Measurements from ENCODE around the gene PXDC1.

The PXDC1 gene

GRCh38 chr6:3781504-3781903 lies 30.0 kb upstream of the PXDC1 start:
- H3K27ac ChIP-seq (ENCODE audit: insufficient read depth in 1 of 2, low read depth in 1 of 2, low read length in 2 of 2, poor library complexity in 1 of 2, severe bottlenecking in 2 of 2) = no peak overlapping the region
- ChIA-PET POLR2A (no interaction called here), CTCF (interaction anchor here (1.3 to 1.5 kb wide), 2 partner anchors 29 to 32 kb away, joined by 3 read pairs; no protein-coding TSS in a partner anchor)
- 97% methylated on average over 6 of the region's 8 CpGs for WGBS (ENCODE audit: insufficient coverage)
- no peak overlapping the region for H3K4me3 ChIP-seq (ENCODE audit: control insufficient read depth in 1 of 7, extremely low read depth in 1 of 7, insufficient read depth in 4 of 7, low read depth in 2 of 7, low read length in 6 of 7)
- no peaks in the 10 kb centered on the region for H3K36me3 ChIP-seq (ENCODE audit: control insufficient read depth in 4 of 4, insufficient read depth in 4 of 4, low read length in 3 of 4)
- peaks cover 0 to 4% (median 0%) of the 10 kb centered on the region in 4 experiments for H3K4me1 ChIP-seq (ENCODE audit: control extremely low read depth in 1 of 4, control insufficient read depth in 4 of 4, insufficient read depth in 4 of 4, low read length in 3 of 4)
- H3K27me3 ChIP-seq (replicated peaks in 2 of 5; ENCODE audit: control insufficient read depth in 4 of 5, insufficient read depth in 5 of 5, low read length in 4 of 5) = no peaks in the 10 kb centered on the region
- no peaks in the 10 kb centered on the region for H3K9me3 ChIP-seq (ENCODE audit: control extremely low read depth in 1 of 5, control insufficient read depth in 4 of 5, insufficient read depth in 2 of 5, low read depth in 1 of 5, low read length in 4 of 5)
- DNase-seq = no peak

GRCh38 chr6:3779574-3779849 lies 28.0 kb upstream of the PXDC1 start:
- no peak for DNase-seq
- Histone ChIP-seq H3K36me3 (ENCODE audit: control insufficient read depth in 4 of 4, insufficient read depth in 4 of 4, low read length in 3 of 4) (no peaks in the 10 kb centered on the region), H3K27me3 (replicated peaks in 2 of 5; ENCODE audit: control insufficient read depth in 4 of 5, insufficient read depth in 5 of 5, low read length in 4 of 5) (no peaks in the 10 kb centered on the region), H3K27ac (ENCODE audit: insufficient read depth in 1 of 2, low read depth in 1 of 2, low read length in 2 of 2, poor library complexity in 1 of 2, severe bottlenecking in 2 of 2) (no peak overlapping the region), H3K9me3 (ENCODE audit: control extremely low read depth in 1 of 5, control insufficient read depth in 4 of 5, insufficient read depth in 2 of 5, low read depth in 1 of 5, low read length in 4 of 5) (no peaks in the 10 kb centered on the region), H3K4me3 (ENCODE audit: control insufficient read depth in 1 of 7, extremely low read depth in 1 of 7, insufficient read depth in 4 of 7, low read depth in 2 of 7, low read length in 6 of 7) (no peak overlapping the region), H3K4me1 (ENCODE audit: control extremely low read depth in 1 of 4, control insufficient read depth in 4 of 4, insufficient read depth in 4 of 4, low read length in 3 of 4) (peaks cover 0 to 4% (median 0%) of the 10 kb centered on the region in 4 experiments)
- POLR2A ChIA-PET = no interaction called here
- 100% methylated on average over 1 of the region's 6 CpGs for WGBS (ENCODE audit: insufficient coverage)
- CTCF ChIA-PET = no interaction called here

- Histone ChIP-seq H3K36me3 (ENCODE audit: control insufficient read depth in 4 of 4, insufficient read depth in 4 of 4, low read length in 3 of 4) (no peaks in the 10 kb centered on the region), H3K27ac (ENCODE audit: insufficient read depth in 1 of 2, low read depth in 1 of 2, low read length in 2 of 2, poor library complexity in 1 of 2, severe bottlenecking in 2 of 2) (no peak overlapping the region), H3K4me3 (ENCODE audit: control insufficient read depth in 1 of 7, extremely low read depth in 1 of 7, insufficient read depth in 4 of 7, low read depth in 2 of 7, low read length in 6 of 7) (no peak overlapping the region), H3K9me3 (ENCODE audit: control extremely low read depth in 1 of 5, control insufficient read depth in 4 of 5, insufficient read depth in 2 of 5, low read depth in 1 of 5, low read length in 4 of 5) (no peaks in the 10 kb centered on the region), H3K27me3 (replicated peaks in 2 of 5; ENCODE audit: control insufficient read depth in 4 of 5, insufficient read depth in 5 of 5, low read length in 4 of 5) (no peaks in the 10 kb centered on the region), H3K4me1 (ENCODE audit: control extremely low read depth in 1 of 4, control insufficient read depth in 4 of 4, insufficient read depth in 4 of 4, low read length in 3 of 4) (peaks cover 0 to 4% (median 0%) of the 10 kb centered on the region in 4 experiments)
- ChIA-PET CTCF (no interaction called here), POLR2A (no interaction called here)
- WGBS (ENCODE audit: insufficient coverage) = 96% methylated on average over 11 of the region's 11 CpGs
- DNase-seq = no peak
Observed at GRCh38 chr6:3778701-3779573, 27.4 kb upstream of the PXDC1 start.

GRCh38 chr6:3777730-3778461 lies 26.4 kb upstream of the PXDC1 start:
- DNase-seq = no peak

GRCh38 chr6:3776881-3777507 lies 25.5 kb upstream of the PXDC1 start:
- Histone ChIP-seq H3K4me3 (ENCODE audit: control insufficient read depth in 1 of 7, extremely low read depth in 1 of 7, insufficient read depth in 4 of 7, low read depth in 2 of 7, low read length in 6 of 7) (no peak overlapping the region), H3K27me3 (replicated peaks in 2 of 5; ENCODE audit: control insufficient read depth in 4 of 5, insufficient read depth in 5 of 5, low read length in 4 of 5) (no peaks in the 10 kb centered on the region), H3K4me1 (ENCODE audit: control extremely low read depth in 1 of 4, control insufficient read depth in 4 of 4, insufficient read depth in 4 of 4, low read length in 3 of 4) (peaks cover 0 to 4% (median 1%) of the 10 kb centered on the region in 4 experiments), H3K27ac (ENCODE audit: insufficient read depth in 1 of 2, low read depth in 1 of 2, low read length in 2 of 2, poor library complexity in 1 of 2, severe bottlenecking in 2 of 2) (no peak overlapping the region), H3K36me3 (ENCODE audit: control insufficient read depth in 4 of 4, insufficient read depth in 4 of 4, low read length in 3 of 4) (no peaks in the 10 kb centered on the region), H3K9me3 (ENCODE audit: control extremely low read depth in 1 of 5, control insufficient read depth in 4 of 5, insufficient read depth in 2 of 5, low read depth in 1 of 5, low read length in 4 of 5) (no peaks in the 10 kb centered on the region)
- WGBS (ENCODE audit: insufficient coverage) = 84% methylated on average over 4 of the region's 6 CpGs
- peak; percentile 26 to 64 (median 26) for DNase-seq
- CTCF ChIA-PET = no interaction called here
- POLR2A ChIA-PET = no interaction called here

More at GRCh38 chr6:3777730-3778461, 26.4 kb upstream of the PXDC1 start:
- Histone ChIP-seq H3K27me3 (replicated peaks in 2 of 5; ENCODE audit: control insufficient read depth in 4 of 5, insufficient read depth in 5 of 5, low read length in 4 of 5) (no peaks in the 10 kb centered on the region), H3K4me1 (ENCODE audit: control extremely low read depth in 1 of 4, control insufficient read depth in 4 of 4, insufficient read depth in 4 of 4, low read length in 3 of 4) (peaks cover 0 to 4% (median 0%) of the 10 kb centered on the region in 4 experiments), H3K9me3 (ENCODE audit: control extremely low read depth in 1 of 5, control insufficient read depth in 4 of 5, insufficient read depth in 2 of 5, low read depth in 1 of 5, low read length in 4 of 5) (no peaks in the 10 kb centered on the region), H3K27ac (ENCODE audit: insufficient read depth in 1 of 2, low read depth in 1 of 2, low read length in 2 of 2, poor library complexity in 1 of 2, severe bottlenecking in 2 of 2) (no peak overlapping the region), H3K36me3 (ENCODE audit: control insufficient read depth in 4 of 4, insufficient read depth in 4 of 4, low read length in 3 of 4) (no peaks in the 10 kb centered on the region), H3K4me3 (ENCODE audit: control insufficient read depth in 1 of 7, extremely low read depth in 1 of 7, insufficient read depth in 4 of 7, low read depth in 2 of 7, low read length in 6 of 7) (no peak overlapping the region)
- CTCF ChIA-PET = no interaction called here
- WGBS (ENCODE audit: insufficient coverage) = 94% methylated on average over 16 of the region's 18 CpGs
- POLR2A ChIA-PET = no interaction called here

- no peaks in the 10 kb centered on the region for H3K36me3 ChIP-seq (ENCODE audit: control insufficient read depth in 4 of 4, insufficient read depth in 4 of 4, low read length in 3 of 4)
- CTCF ChIA-PET = interaction anchor here (0.8 kb wide), 1 partner anchor 38 kb away, joined by 3 read pairs; no protein-coding TSS in a partner anchor
- H3K27ac ChIP-seq (ENCODE audit: insufficient read depth in 1 of 2, low read depth in 1 of 2, low read length in 2 of 2, poor library complexity in 1 of 2, severe bottlenecking in 2 of 2) = no peak overlapping the region
- no peak for DNase-seq
- H3K4me3 ChIP-seq (ENCODE audit: control insufficient read depth in 1 of 7, extremely low read depth in 1 of 7, insufficient read depth in 4 of 7, low read depth in 2 of 7, low read length in 6 of 7) = no peak overlapping the region
- H3K9me3 ChIP-seq (ENCODE audit: control extremely low read depth in 1 of 5, control insufficient read depth in 4 of 5, insufficient read depth in 2 of 5, low read depth in 1 of 5, low read length in 4 of 5) = no peaks in the 10 kb centered on the region
- H3K27me3 ChIP-seq (replicated peaks in 2 of 5; ENCODE audit: control insufficient read depth in 4 of 5, insufficient read depth in 5 of 5, low read length in 4 of 5) = no peaks in the 10 kb centered on the region
- POLR2A ChIA-PET = no interaction called here
- whole genome bisulfite sequencing (ENCODE audit: insufficient coverage) = 100% methylated on average over 4 of the region's 4 CpGs
- H3K4me1 ChIP-seq (ENCODE audit: control extremely low read depth in 1 of 4, control insufficient read depth in 4 of 4, insufficient read depth in 4 of 4, low read length in 3 of 4) = peaks cover 0 to 4% (median 1%) of the 10 kb centered on the region in 4 experiments
Observed at GRCh38 chr6:3775847-3776246, 24.3 kb upstream of the PXDC1 start.
